H1 (cell line): ENCODE measurements around the gene PPP2R2B. TPM values are rescaled to one million over a fixed set of nuclear protein-coding genes. Genes with fewer than 3 reads are reported as not detected.

ENCODE experiments used
- CTCF ChIA-PET: fragments of 300-600 bp; sonication (Branson Sonifier 250); formaldehyde crosslinking; loops from one replicate; lab custom pipeline; 2021; ENCODE audit not compliant: partially characterized antibody; lab: Charles Lee
- POLR2A ChIA-PET: fragments of 300-600 bp; sonication (Branson Sonifier 250); formaldehyde crosslinking; loops from one replicate; lab custom pipeline; 2021; ENCODE audit warnings: inconsistent platforms; ENCODE audit not compliant: partially characterized antibody; lab: Charles Lee
- DNase-seq, 2 experiments: peaks; one replicate each; pipeline versions ENCODE4 v3.0.0 to v3.0.0-alpha.2; 2010 to 2022; ENCODE audit warnings: low spot score in 2 of 2, low read depth in 1 of 2, mixed read lengths in 1 of 2
- FAIRE-seq: peaks from 2 replicates; lab custom pipeline; 2011; peaks lifted over from hg19 to GRCh38; lab: Jason Lieb, UNC
- H2AFZ ChIP-seq: 2 replicates; pipeline ENCODE4 v1.8.1; 2012; ENCODE audit warnings: low read length, inconsistent platforms
- H2AK5ac ChIP-seq: 2 replicates; pipeline ENCODE4 v1.6.1; 2013; ENCODE audit warnings: low read depth, low read length
- H2BK120ac ChIP-seq: replicated peaks from 2 replicates; pipeline ENCODE3; 2013; ENCODE audit warnings: low read depth, low read length, inconsistent platforms
- H2BK12ac ChIP-seq: 2 replicates; pipeline ENCODE4 v1.6.1; 2013; ENCODE audit warnings: low read depth, low read length
- H2BK15ac ChIP-seq: 2 replicates; pipeline ENCODE4 v1.6.1; 2013; ENCODE audit warnings: low read length
- H2BK20ac ChIP-seq: 2 replicates; pipeline ENCODE4 v1.6.1; 2013; ENCODE audit warnings: low read length
- H2BK5ac ChIP-seq: 2 replicates; pipeline ENCODE4 v1.6.1; 2013; ENCODE audit warnings: low read depth, low read length
- H3K14ac ChIP-seq: 2 replicates; pipeline ENCODE4 v1.6.1; 2013; ENCODE audit warnings: inconsistent platforms; ENCODE audit not compliant: insufficient read length
- H3K18ac ChIP-seq: 2 replicates; pipeline ENCODE4 v1.6.1; 2013; ENCODE audit warnings: low read length; ENCODE audit errors: extremely low read depth
- H3K23ac ChIP-seq: 2 replicates; pipeline ENCODE4 v1.6.1; 2013; ENCODE audit warnings: inconsistent platforms; ENCODE audit not compliant: insufficient read length
- H3K23me2 ChIP-seq: 2 replicates; pipeline ENCODE4 v1.6.1; 2013; ENCODE audit warnings: low read depth, low read length
- H3K27ac ChIP-seq: 2 replicates; pipeline ENCODE4 v1.6.1; 2011; ENCODE audit warnings: low read depth, low read length, inconsistent platforms
- H3K27me3 ChIP-seq, 4 experiments: replicated peaks in 1 of 4; 1 replicate in 1 of 4; 2 replicates in 3 of 4; pipeline versions ENCODE4 v1.6.1 to v1.8.1; 2011 to 2013; ENCODE audit warnings: low read length in 3 of 4, mild to moderate bottlenecking in 3 of 4, inconsistent platforms in 2 of 4, mixed read lengths in 2 of 4, moderate library complexity in 1 of 4; ENCODE audit not compliant: control insufficient read depth in 3 of 4, insufficient read depth in 3 of 4; ENCODE audit errors: extremely low read depth in 1 of 4
- H3K36me3 ChIP-seq, 4 experiments: 2 replicates each; pipeline versions ENCODE4 v1.6.1 to v1.8.1; 2011 to 2013; ENCODE audit warnings: mild to moderate bottlenecking in 4 of 4, low read length in 3 of 4, moderate library complexity in 2 of 4, control low read depth in 1 of 4, inconsistent platforms in 1 of 4; ENCODE audit not compliant: insufficient read depth in 4 of 4, control insufficient read depth in 2 of 4
- H3K4ac ChIP-seq: replicated peaks from 2 replicates; pipeline ENCODE3; 2013; ENCODE audit warnings: low read length, low read depth, mixed read lengths, inconsistent platforms; ENCODE audit not compliant: insufficient read length
- H3K4me1 ChIP-seq, 4 experiments: replicated peaks in 1 of 4; 1 replicate in 1 of 4; 2 replicates in 3 of 4; pipeline versions ENCODE4 v1.6.1 to v1.8.1; 2011 to 2013; ENCODE audit warnings: low read length in 3 of 4, inconsistent platforms in 2 of 4, mixed read lengths in 1 of 4; ENCODE audit not compliant: insufficient read depth in 4 of 4, control insufficient read depth in 3 of 4
- H3K4me2 ChIP-seq, 2 experiments: 2 replicates each; pipeline versions ENCODE4 v1.6.1 to v1.8.1; 2011 to 2013; ENCODE audit warnings: low read depth in 2 of 2, low read length in 2 of 2, control low read depth in 1 of 2, inconsistent platforms in 1 of 2, mild to moderate bottlenecking in 1 of 2; ENCODE audit not compliant: insufficient read depth in 1 of 2
- H3K4me3 ChIP-seq, 4 experiments: fragments of 200-600, 300-600 bp in 1 of 4; sonication (generic), shearing (Covaris generic), sonication (Bioruptor Twin) in 1 of 4; 2 replicates each; pipeline versions ENCODE4 v1.5.1 to v1.8.1; 2011 to 2016; ENCODE audit warnings: low read length in 4 of 4, low read depth in 3 of 4, control low read depth in 2 of 4, inconsistent platforms in 2 of 4, mild to moderate bottlenecking in 2 of 4, mixed read lengths in 1 of 4, moderate library complexity in 1 of 4; ENCODE audit not compliant: insufficient read depth in 2 of 4; ENCODE audit errors: extremely low read depth in 1 of 4
- H3K56ac ChIP-seq: replicated peaks from 2 replicates; pipeline ENCODE3; 2013; ENCODE audit warnings: low read depth, mild to moderate bottlenecking, mixed read lengths, low read length, inconsistent platforms; ENCODE audit not compliant: insufficient read length
- H3K79me1 ChIP-seq: 2 replicates; pipeline ENCODE4 v1.6.1; 2013; ENCODE audit warnings: low read depth, low read length, control low read depth
- H3K79me2 ChIP-seq, 2 experiments: 2 replicates each; pipeline versions ENCODE4 v1.6.1 to v1.8.1; 2012 to 2013; ENCODE audit warnings: low read length in 2 of 2, mild to moderate bottlenecking in 2 of 2, inconsistent platforms in 1 of 2; ENCODE audit not compliant: insufficient read depth in 2 of 2, control insufficient read depth in 1 of 2
- H3K9ac ChIP-seq, 4 experiments: replicated peaks in 1 of 4; 1 replicate in 1 of 4; 2 replicates in 3 of 4; pipeline versions ENCODE4 v1.6.1 to v1.8.1; 2011 to 2013; ENCODE audit warnings: low read depth in 3 of 4, low read length in 3 of 4, control low read depth in 2 of 4, mild to moderate bottlenecking in 2 of 4, moderate library complexity in 2 of 4, inconsistent platforms in 1 of 4; ENCODE audit errors: extremely low read depth in 1 of 4
- H3K9me3 ChIP-seq, 2 experiments: 2 replicates each; pipeline versions ENCODE4 v1.6.1 to v1.8.1; 2012 to 2013; ENCODE audit warnings: mild to moderate bottlenecking in 2 of 2, moderate library complexity in 2 of 2, control low read depth in 1 of 2, inconsistent platforms in 1 of 2, low read depth in 1 of 2, low read length in 1 of 2, mixed read lengths in 1 of 2; ENCODE audit not compliant: insufficient read depth in 2 of 2
- H4K20me1 ChIP-seq, 2 experiments: replicated peaks in 1 of 2; 2 replicates each; pipeline versions ENCODE3 to v1.8.1; 2011 to 2013; ENCODE audit warnings: inconsistent platforms in 2 of 2, low read length in 2 of 2, mild to moderate bottlenecking in 1 of 2; ENCODE audit not compliant: insufficient read depth in 2 of 2, control insufficient read depth in 1 of 2
- H4K5ac ChIP-seq: 2 replicates; pipeline ENCODE4 v1.6.1; 2013; ENCODE audit warnings: low read length, low read depth, mixed read lengths, inconsistent platforms; ENCODE audit not compliant: insufficient read length
- H4K8ac ChIP-seq: 2 replicates; pipeline ENCODE4 v1.8.0; 2013; ENCODE audit warnings: mild to moderate bottlenecking, moderate library complexity, low read length, inconsistent platforms; ENCODE audit not compliant: insufficient read depth; ENCODE audit errors: extremely low read depth
- H4K91ac ChIP-seq: replicated peaks from 2 replicates; pipeline ENCODE3; 2013; ENCODE audit warnings: low read length, mixed read lengths, inconsistent platforms; ENCODE audit not compliant: insufficient read length
- BACH1 ChIP-seq: IDR thresholded peaks from 2 replicates; pipeline ENCODE4 v1.6.1; 2012; ENCODE audit warnings: low read length, improper control_type of control experiment
- EGR1 ChIP-seq: IDR thresholded peaks from 2 replicates; pipeline ENCODE4 v1.6.1; 2011; ENCODE audit warnings: low read depth, low read length, borderline replicate concordance
- GABPA ChIP-seq: IDR thresholded peaks from 2 replicates; pipeline ENCODE4 v1.6.1; 2011; ENCODE audit warnings: mild to moderate bottlenecking, low read length, moderate library complexity, borderline replicate concordance; ENCODE audit not compliant: insufficient read depth
- GTF2F1 ChIP-seq: IDR thresholded peaks from 2 replicates; pipeline ENCODE4 v1.6.1; 2012; ENCODE audit warnings: low read depth, low read length, improper control_type of control experiment, borderline replicate concordance
- HDAC2 ChIP-seq, 2 experiments: fragments of 300-600 bp in 1 of 2; sonication (generic) in 1 of 2; IDR thresholded peaks; 2 replicates each; pipeline ENCODE4 v1.6.1; 2011 to 2012; ENCODE audit warnings: low read depth in 2 of 2, low read length in 2 of 2, mild to moderate bottlenecking in 2 of 2, moderate library complexity in 2 of 2, borderline replicate concordance in 1 of 2, inconsistent platforms in 1 of 2
- KDM1A ChIP-seq: fragments of 200-600, 300-600 bp; sonication (generic); IDR thresholded peaks from 2 replicates; pipeline ENCODE4 v1.7.1; 2016; ENCODE audit warnings: mild to moderate bottlenecking, low read length, borderline replicate concordance
- KDM5A ChIP-seq: fragments of 200-600 bp; IDR thresholded peaks from 2 replicates; pipeline ENCODE4 v1.7.1; 2012; ENCODE audit warnings: mild to moderate bottlenecking, low read length, inconsistent platforms, mixed read lengths
- PHF8 ChIP-seq: fragments of 200-600 bp; sonication (generic); conservative IDR thresholded peaks from 2 replicates; pipeline ENCODE4 v1.7.1; 2012; ENCODE audit warnings: low read depth, mild to moderate bottlenecking, inconsistent platforms, low read length, moderate library complexity
- POLR2A ChIP-seq, 2 experiments: IDR thresholded peaks; 1 replicate in 1 of 2; 2 replicates in 1 of 2; pipeline ENCODE4 v1.6.1; 2011; ENCODE audit warnings: low read depth in 2 of 2, low read length in 2 of 2, mild to moderate bottlenecking in 2 of 2; ENCODE audit errors: control extremely low read depth in 1 of 2
- SIRT6 ChIP-seq: IDR thresholded peaks from one replicate; pipeline ENCODE4 v1.7.1; 2012; ENCODE audit warnings: low read length, inconsistent platforms
- SP1 ChIP-seq: IDR thresholded peaks from 2 replicates; pipeline ENCODE4 v1.6.1; 2011; ENCODE audit warnings: low read depth, low read length
- ZNF274 ChIP-seq: IDR thresholded peaks from 2 replicates; pipeline ENCODE4 v1.7.0; 2012; ENCODE audit warnings: low read length, borderline replicate concordance; ENCODE audit errors: extremely low read depth
- polyA plus RNA-seq, 7 experiments: library from polyadenylated mRNA; depleted of rRNA in 3 of 7; stranded (reverse) in 5 of 7; unstranded in 2 of 7; fragments of >200 nt in 5 of 7; fragments of 200-250 nt in 2 of 7; gene quantifications; 1 replicate in 5 of 7; 2 replicates in 1 of 7; 4 replicates in 1 of 7; pipeline versions ENCODE4 v1.2.1 to v1.2.3, GENCODE V29; 2011 to 2013; ENCODE audit warnings: missing spikeins in 2 of 7, mixed read lengths in 2 of 7
- total RNA-seq: library from RNA; stranded (reverse); fragmentation: NEBNext Ultra II Directional; extraction: Animal tissue kit (Norgen Biotek cat#: 25700); gene quantifications from 2 replicates; pipeline ENCODE4 v1.2.1, GENCODE V29; 2021
- TF ChIP-seq, protein P1 (sequence below): IDR thresholded peaks from 2 replicates; pipeline ENCODE4 v1.6.1; 2011; ENCODE audit warnings: low read depth, mild to moderate bottlenecking, low read length; ENCODE audit not compliant: insufficient read depth
- TF ChIP-seq, protein P2 (sequence below): IDR thresholded peaks from 2 replicates; pipeline ENCODE4 v1.6.1; 2012; ENCODE audit warnings: low read length, inconsistent platforms

PPP2R2B gene
- total and polyA plus RNA-seq, 2 of the 8 experiments (the other 6 are each of a cell fraction or from before 2014, with no cell fraction given), result 21.1 to 37.1 TPM

DNA sequence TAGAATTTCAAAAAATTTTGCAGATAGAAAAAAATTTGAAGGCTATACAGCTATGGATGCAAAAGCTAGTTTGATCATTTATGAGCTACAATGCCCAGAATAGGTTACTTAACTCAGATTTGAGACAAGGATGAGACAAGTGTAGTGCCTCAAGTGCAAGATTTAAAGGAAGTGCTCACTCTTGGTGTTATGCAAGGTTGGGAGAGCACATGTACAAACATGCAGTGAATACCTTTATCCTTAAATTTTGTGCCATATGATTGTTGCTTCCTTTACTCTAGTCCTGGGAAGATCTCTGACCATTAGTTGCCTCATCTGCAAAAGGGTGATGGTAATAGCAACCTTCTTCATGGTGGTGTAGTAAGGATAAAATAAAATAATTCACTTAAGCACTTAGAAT lies 31.7 kb upstream of the PPP2R2B start:
- no peak overlapping the region for H3K4me2 ChIP-seq
- no peak overlapping the region for H2BK120ac ChIP-seq
- no peak overlapping the region for H3K56ac ChIP-seq
- H3K27me3 ChIP-seq, result no peaks in the 10 kb centered on the region
- H3K4me3 ChIP-seq, result no peak overlapping the region
- H2BK15ac ChIP-seq, result no peak overlapping the region
- no peak overlapping the region for H2BK5ac ChIP-seq
- H3K18ac ChIP-seq, result no peak overlapping the region
- no peak overlapping the region for H3K23ac ChIP-seq
- no peaks in the 10 kb centered on the region for H3K79me2 ChIP-seq
- ChIA-PET POLR2A (no interaction called here), CTCF (interaction anchor here (0.6 to 6.0 kb wide), 5 partner anchors 9 to 378 kb away, joined by 3 to 78 read pairs (median 5); no protein-coding TSS in a partner anchor)
- H2AFZ ChIP-seq, result no peak overlapping the region
- no peak overlapping the region for H2BK20ac ChIP-seq
- no peaks in the 10 kb centered on the region for H3K4me1 ChIP-seq
- H4K20me1 ChIP-seq, result no peaks in the 10 kb centered on the region
- H3K79me1 ChIP-seq, result no peaks in the 10 kb centered on the region
- H4K5ac ChIP-seq, result no peak overlapping the region
- no peak overlapping the region for H2BK12ac ChIP-seq
- FAIRE-seq, result no peak
- no peak overlapping the region for H3K9ac ChIP-seq
- H4K8ac ChIP-seq, result no peak overlapping the region
- H3K23me2 ChIP-seq, result no peaks in the 10 kb centered on the region
- no peaks in the 10 kb centered on the region for H3K9me3 ChIP-seq
- H3K36me3 ChIP-seq, result no peaks in the 10 kb centered on the region
- H2AK5ac ChIP-seq, result no peak overlapping the region
- no peak overlapping the region for H3K14ac ChIP-seq
- H3K27ac ChIP-seq, result no peak overlapping the region
- no peak overlapping the region for H3K4ac ChIP-seq
- DNase-seq, result no peak
- H4K91ac ChIP-seq, result no peak overlapping the region
- TF ChIP-seq KDM1A (no peak), ZNF274 (no peak), HDAC2 (IDR thresholded peaks at IDR 0.05; ENCODE audit: borderline replicate concordance in 1 of 2, low read depth in 2 of 2, low read length in 2 of 2) (no peak), PHF8 (no peak), GTF2F1 (no peak), SIRT6 (no peak), BACH1 (no peak), GABPA (no peak), POLR2A (IDR thresholded peaks at IDR 0.05; ENCODE audit: control extremely low read depth in 1 of 2, low read depth in 2 of 2, low read length in 2 of 2) (no peak), KDM5A (no peak), SP1 (no peak), EGR1 (no peak)
- TF ChIP-seq, protein P1, sequence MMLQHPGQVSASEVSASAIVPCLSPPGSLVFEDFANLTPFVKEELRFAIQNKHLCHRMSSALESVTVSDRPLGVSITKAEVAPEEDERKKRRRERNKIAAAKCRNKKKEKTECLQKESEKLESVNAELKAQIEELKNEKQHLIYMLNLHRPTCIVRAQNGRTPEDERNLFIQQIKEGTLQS, result no peak
- TF ChIP-seq, protein P2, sequence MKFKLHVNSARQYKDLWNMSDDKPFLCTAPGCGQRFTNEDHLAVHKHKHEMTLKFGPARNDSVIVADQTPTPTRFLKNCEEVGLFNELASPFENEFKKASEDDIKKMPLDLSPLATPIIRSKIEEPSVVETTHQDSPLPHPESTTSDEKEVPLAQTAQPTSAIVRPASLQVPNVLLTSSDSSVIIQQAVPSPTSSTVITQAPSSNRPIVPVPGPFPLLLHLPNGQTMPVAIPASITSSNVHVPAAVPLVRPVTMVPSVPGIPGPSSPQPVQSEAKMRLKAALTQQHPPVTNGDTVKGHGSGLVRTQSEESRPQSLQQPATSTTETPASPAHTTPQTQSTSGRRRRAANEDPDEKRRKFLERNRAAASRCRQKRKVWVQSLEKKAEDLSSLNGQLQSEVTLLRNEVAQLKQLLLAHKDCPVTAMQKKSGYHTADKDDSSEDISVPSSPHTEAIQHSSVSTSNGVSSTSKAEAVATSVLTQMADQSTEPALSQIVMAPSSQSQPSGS, result no peak
